Measurements from ENCODE around the gene CAB39. TPM values are rescaled to one million over a fixed set of nuclear protein-coding genes. Genes with fewer than 3 reads are reported as not detected.

Gene CAB39
- total RNA-seq, 1 donor from 2014 or later, result 59.0 TPM

- H3K27me3 Mint-ChIP-seq (ENCODE audit: insufficient read depth, low read depth), result peaks cover 9% of the 10 kb centered on the region
- H3K4me2 ChIP-seq, result no peak overlapping the region
Observed at GRCh38 chr2:230666446-230666845, 46.2 kb upstream of the CAB39 start.

GRCh38 chr2:230666885-230667712 lies 45.5 kb upstream of the CAB39 start:
- H3K4me2 ChIP-seq, result no peak overlapping the region
- H3K9ac ChIP-seq, result no peak overlapping the region
- Mint-ChIP-seq H3K27ac (no peak overlapping the region), H3K4me1 (peaks cover 43% of the 10 kb centered on the region), H3K4me3 (no peak overlapping the region), H3K36me3 (no peaks in the 10 kb centered on the region), H3K27me3 (ENCODE audit: insufficient read depth, low read depth) (peaks cover 8% of the 10 kb centered on the region), H3K9me3 (peaks cover 5% of the 10 kb centered on the region)
- no peak overlapping the region for H3K4me3 ChIP-seq
- H2AFZ ChIP-seq (replicated peaks), result no peak overlapping the region
- TF ChIP-seq CTCF (IDR thresholded peaks at IDR 0.05) (no peak), EZH2 (IDR thresholded peaks at IDR 0.05) (no peak), EZH2phosphoT487 (IDR thresholded peaks at IDR 0.05) (no peak)
- H3K27me3 ChIP-seq, result no peaks in the 10 kb centered on the region
- peaks cover 21% of the 10 kb centered on the region for H3K4me1 ChIP-seq
- H3K9me3 ChIP-seq (ENCODE audit: low read depth), result no peaks in the 10 kb centered on the region
- H3F3A ChIP-seq (ENCODE audit: low read depth), result no peaks in the 10 kb centered on the region
- no peaks in the 10 kb centered on the region for H4K20me1 ChIP-seq (ENCODE audit: low read depth)
- H3K36me3 ChIP-seq, result no peaks in the 10 kb centered on the region
- peak; percentile 26 for DNase-seq (ENCODE audit: low spot score)
- H3K27ac ChIP-seq, result no peak overlapping the region
- H3K79me2 ChIP-seq (ENCODE audit: low read depth), result no peaks in the 10 kb centered on the region

More at GRCh38 chr2:230666446-230666845, 46.2 kb upstream of the CAB39 start:
- Mint-ChIP-seq H3K4me1 (peaks cover 43% of the 10 kb centered on the region), H3K36me3 (no peaks in the 10 kb centered on the region), H3K27ac (no peak overlapping the region), H3K9me3 (peaks cover 5% of the 10 kb centered on the region), H3K4me3 (peak overlapping the region; percentile 41)
- H3K4me1 ChIP-seq, result peaks cover 20% of the 10 kb centered on the region
- H3K4me3 ChIP-seq, result no peak overlapping the region
- no peak overlapping the region for H3K27ac ChIP-seq
- H3K9ac ChIP-seq, result no peak overlapping the region
- H3K9me3 ChIP-seq (ENCODE audit: low read depth), result no peaks in the 10 kb centered on the region
- H3K27me3 ChIP-seq, result no peaks in the 10 kb centered on the region
- no peaks in the 10 kb centered on the region for H3K79me2 ChIP-seq (ENCODE audit: low read depth)
- no peaks in the 10 kb centered on the region for H4K20me1 ChIP-seq (ENCODE audit: low read depth)
- H3K36me3 ChIP-seq, result no peaks in the 10 kb centered on the region
- H3F3A ChIP-seq (ENCODE audit: low read depth), result no peaks in the 10 kb centered on the region
- TF ChIP-seq CTCF (IDR thresholded peaks at IDR 0.05) (no peak), EZH2phosphoT487 (IDR thresholded peaks at IDR 0.05) (no peak), EZH2 (IDR thresholded peaks at IDR 0.05) (no peak)
- DNase-seq (ENCODE audit: low spot score), result no peak
- no peak overlapping the region for H2AFZ ChIP-seq (replicated peaks)

- H3K27me3 ChIP-seq, result no peaks in the 10 kb centered on the region
- peak overlapping the region; percentile 14 for H2AFZ ChIP-seq (replicated peaks)
- Mint-ChIP-seq H3K4me3 (no peak overlapping the region), H3K4me1 (peaks cover 43% of the 10 kb centered on the region), H3K36me3 (no peaks in the 10 kb centered on the region), H3K9me3 (peaks cover 5% of the 10 kb centered on the region), H3K27ac (peak overlapping the region; percentile 76), H3K27me3 (ENCODE audit: insufficient read depth, low read depth) (peaks cover 15% of the 10 kb centered on the region)
- no peaks in the 10 kb centered on the region for H3K79me2 ChIP-seq (ENCODE audit: low read depth)
- no peak overlapping the region for H3K27ac ChIP-seq
- no peak overlapping the region for H3K4me2 ChIP-seq
- H3K36me3 ChIP-seq, result no peaks in the 10 kb centered on the region
- H4K20me1 ChIP-seq (ENCODE audit: low read depth), result no peaks in the 10 kb centered on the region
- TF ChIP-seq EZH2phosphoT487 (IDR thresholded peaks at IDR 0.05) (no peak), EZH2 (IDR thresholded peaks at IDR 0.05) (no peak), CTCF (IDR thresholded peaks at IDR 0.05) (no peak)
- no peaks in the 10 kb centered on the region for H3K9me3 ChIP-seq (ENCODE audit: low read depth)
- peaks cover 21% of the 10 kb centered on the region for H3K4me1 ChIP-seq
- DNase-seq (ENCODE audit: low spot score), result peak; percentile 26
- H3K9ac ChIP-seq, result no peak overlapping the region
- H3F3A ChIP-seq (ENCODE audit: low read depth), result no peaks in the 10 kb centered on the region
- H3K4me3 ChIP-seq, result no peak overlapping the region
Observed at GRCh38 chr2:230668184-230668938, 44.3 kb upstream of the CAB39 start.

Data from neural progenitor cell (in vitro differentiated cells).